Smooth muscle cell (in vitro differentiated cells): ENCODE results near the gene CYTL1. TPM values are rescaled to one million over a fixed set of nuclear protein-coding genes. Genes with fewer than 3 reads are reported as not detected.
"Not testable (repeated sequence)": the region's sequence is repeated elsewhere in the genome, so short reads cannot be mapped to it uniquely, and the experiment has no call there.

ENCODE experiments used
- DNase-seq: peaks from one replicate; lab custom pipeline; 2025; ENCODE audit not compliant: unreplicated experiment; lab: John Stamatoyannopoulos, UW
- H2AFZ ChIP-seq: fragments of 200-600 bp; sonication (generic); 2 replicates; pipeline ENCODE4 v1.6.0; 2016; ENCODE audit warnings: antibody characterized with exemption, low read depth, mild to moderate bottlenecking
- H3F3A ChIP-seq: fragments of 200-600 bp; sonication (generic); 2 replicates; pipeline ENCODE4 v1.6.0; 2017; ENCODE audit warnings: antibody characterized with exemption, low read depth
- H3K27ac ChIP-seq: fragments of 200-600 bp; sonication (generic); 2 replicates; pipeline ENCODE4 v1.5.1; 2016; ENCODE audit warnings: low read depth, mild to moderate bottlenecking
- H3K27me3 ChIP-seq: fragments of 200-600 bp; sonication (generic); 2 replicates; pipeline ENCODE4 v1.6.1; 2016; ENCODE audit warnings: low read depth, mild to moderate bottlenecking
- H3K36me3 ChIP-seq: fragments of 200-600 bp; sonication (generic); 2 replicates; pipeline ENCODE4 v1.5.1; 2016; ENCODE audit warnings: low read depth
- H3K4me1 ChIP-seq: fragments of 200-600 bp; sonication (generic); 2 replicates; pipeline ENCODE4 v1.5.1; 2016; ENCODE audit warnings: low read depth
- H3K4me2 ChIP-seq: fragments of 200-600 bp; sonication (generic); 2 replicates; pipeline ENCODE4 v1.6.0; 2016; ENCODE audit warnings: mild to moderate bottlenecking
- H3K4me3 ChIP-seq: fragments of 200-600 bp; sonication (generic); 2 replicates; pipeline ENCODE4 v1.5.1; 2016; ENCODE audit warnings: mild to moderate bottlenecking
- H3K79me2 ChIP-seq: fragments of 200-600 bp; sonication (generic); 2 replicates; pipeline ENCODE4 v1.6.0; 2016; ENCODE audit warnings: low read depth, mild to moderate bottlenecking
- H3K9ac ChIP-seq: fragments of 200-600 bp; sonication (generic); 2 replicates; pipeline ENCODE4 v1.6.0; 2016; ENCODE audit warnings: low read depth
- H3K9me3 ChIP-seq: fragments of 200-600 bp; sonication (generic); replicated peaks from 2 replicates; pipeline ENCODE4 v1.5.1; 2016; ENCODE audit warnings: low read depth
- H4K20me1 ChIP-seq: fragments of 200-600 bp; sonication (generic); 2 replicates; pipeline ENCODE4 v1.6.0; 2016; ENCODE audit warnings: low read depth
- WGBS: methylation state at CpG from one replicate; pipeline ENCODE4 v1.1.7; 2016; ENCODE audit warnings: low lambda C conversion rate; 5-methylcytosine and 5-hydroxymethylcytosine counted together
- polyA plus RNA-seq: library from polyadenylated mRNA; unstranded; fragments of >200 nt; fragmentation: Nextera tagmentation; extraction: Ambion mirVana; gene quantifications from 2 replicates; pipeline ENCODE4 v1.2.1, GENCODE V29; 2016
- total RNA-seq: library from RNA; depleted of rRNA; stranded (reverse); fragments of >200 nt; gene quantifications from 2 replicates; pipeline ENCODE4 v1.2.3, GENCODE V29; 2014
- TF ChIP-seq, protein P1 (sequence below): fragments of 200-600 bp; sonication (generic); IDR thresholded peaks from 2 replicates; pipeline ENCODE4 v1.5.1; 2017; ENCODE audit warnings: borderline replicate concordance, mild to moderate bottlenecking, antibody characterized with exemption; ENCODE audit not compliant: insufficient read depth, poor library complexity, severe bottlenecking

CYTL1 gene
- total and polyA plus RNA-seq, 2 experiments from 2014 or later: 24.5 to 31.0 TPM

DNA sequence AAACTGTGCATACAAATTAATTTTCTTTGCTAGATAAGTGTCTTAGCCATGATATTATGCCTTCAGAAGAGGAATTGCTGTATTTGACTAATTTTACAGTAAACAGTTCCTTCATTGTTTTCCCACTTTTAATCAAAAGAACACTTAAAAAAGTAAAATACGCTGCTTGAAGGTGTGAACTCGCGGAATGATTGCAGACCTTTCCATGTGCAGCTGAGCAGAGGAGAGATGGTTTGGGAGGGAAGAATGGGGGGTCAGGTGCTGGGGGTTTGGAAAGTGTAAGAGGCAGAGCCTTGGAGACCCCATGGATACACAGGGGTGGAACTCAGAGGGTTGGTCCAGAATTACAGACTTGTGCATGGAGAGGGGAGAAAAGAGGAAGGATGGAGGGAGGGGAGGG is 15.3 kb downstream of the CYTL1 start:
- Histone ChIP-seq H3F3A (no peaks in the 10 kb centered on the region), H3K9ac (no peak overlapping the region), H3K4me2 (no peak overlapping the region), H3K27ac (no peak overlapping the region), H4K20me1 (no peaks in the 10 kb centered on the region), H3K4me1 (no peaks in the 10 kb centered on the region), H3K9me3 (no peaks in the 10 kb centered on the region), H3K36me3 (no peaks in the 10 kb centered on the region), H2AFZ (no peak overlapping the region), H3K27me3 (peaks cover 23% of the 10 kb centered on the region), H3K79me2 (no peaks in the 10 kb centered on the region), H3K4me3 (no peak overlapping the region)
- no peak for DNase-seq
- WGBS: 98% methylated on average over 3 of the region's 3 CpGs
- TF ChIP-seq, protein P1, sequence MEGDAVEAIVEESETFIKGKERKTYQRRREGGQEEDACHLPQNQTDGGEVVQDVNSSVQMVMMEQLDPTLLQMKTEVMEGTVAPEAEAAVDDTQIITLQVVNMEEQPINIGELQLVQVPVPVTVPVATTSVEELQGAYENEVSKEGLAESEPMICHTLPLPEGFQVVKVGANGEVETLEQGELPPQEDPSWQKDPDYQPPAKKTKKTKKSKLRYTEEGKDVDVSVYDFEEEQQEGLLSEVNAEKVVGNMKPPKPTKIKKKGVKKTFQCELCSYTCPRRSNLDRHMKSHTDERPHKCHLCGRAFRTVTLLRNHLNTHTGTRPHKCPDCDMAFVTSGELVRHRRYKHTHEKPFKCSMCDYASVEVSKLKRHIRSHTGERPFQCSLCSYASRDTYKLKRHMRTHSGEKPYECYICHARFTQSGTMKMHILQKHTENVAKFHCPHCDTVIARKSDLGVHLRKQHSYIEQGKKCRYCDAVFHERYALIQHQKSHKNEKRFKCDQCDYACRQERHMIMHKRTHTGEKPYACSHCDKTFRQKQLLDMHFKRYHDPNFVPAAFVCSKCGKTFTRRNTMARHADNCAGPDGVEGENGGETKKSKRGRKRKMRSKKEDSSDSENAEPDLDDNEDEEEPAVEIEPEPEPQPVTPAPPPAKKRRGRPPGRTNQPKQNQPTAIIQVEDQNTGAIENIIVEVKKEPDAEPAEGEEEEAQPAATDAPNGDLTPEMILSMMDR: no peak

DNA sequence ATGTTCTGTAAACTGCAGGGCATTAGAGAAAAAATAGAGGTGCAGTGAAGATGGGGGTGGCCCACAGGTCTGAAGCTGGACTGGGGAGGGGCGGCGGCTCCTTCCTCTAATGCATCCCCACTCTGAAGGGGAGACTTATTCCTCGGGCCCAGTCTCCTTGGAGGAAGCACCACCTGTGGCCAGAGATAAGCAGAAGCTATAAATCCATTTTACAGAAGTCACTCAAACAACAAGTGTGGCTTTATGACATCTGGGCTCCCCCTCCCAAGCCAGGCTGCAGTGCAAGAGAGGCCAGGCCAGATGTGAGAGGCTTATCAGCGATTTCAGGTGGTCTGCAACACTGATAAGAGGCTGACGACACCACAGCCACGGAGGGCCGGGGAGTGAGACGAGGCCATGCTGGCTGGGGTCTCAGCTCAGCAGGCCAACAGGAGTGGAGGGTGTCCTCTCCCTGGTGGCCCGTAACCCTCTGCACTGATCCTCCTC is 15.8 kb downstream of the CYTL1 start:
- H3K79me2 ChIP-seq: no peaks in the 10 kb centered on the region
- no peaks in the 10 kb centered on the region for H4K20me1 ChIP-seq
- no peak overlapping the region for H3K27ac ChIP-seq
- H3K4me3 ChIP-seq: no peak overlapping the region
- DNase-seq: no peak
- no peaks in the 10 kb centered on the region for H3F3A ChIP-seq
- H3K9me3 ChIP-seq: no peaks in the 10 kb centered on the region
- no peak overlapping the region for H2AFZ ChIP-seq
- TF ChIP-seq, protein P1: no peak
- H3K36me3 ChIP-seq: no peaks in the 10 kb centered on the region
- WGBS: 77% methylated on average over 9 of the region's 9 CpGs
- H3K4me2 ChIP-seq: no peak overlapping the region
- H3K27me3 ChIP-seq: peaks cover 23% of the 10 kb centered on the region
- H3K4me1 ChIP-seq: no peaks in the 10 kb centered on the region
- H3K9ac ChIP-seq: no peak overlapping the region

DNA sequence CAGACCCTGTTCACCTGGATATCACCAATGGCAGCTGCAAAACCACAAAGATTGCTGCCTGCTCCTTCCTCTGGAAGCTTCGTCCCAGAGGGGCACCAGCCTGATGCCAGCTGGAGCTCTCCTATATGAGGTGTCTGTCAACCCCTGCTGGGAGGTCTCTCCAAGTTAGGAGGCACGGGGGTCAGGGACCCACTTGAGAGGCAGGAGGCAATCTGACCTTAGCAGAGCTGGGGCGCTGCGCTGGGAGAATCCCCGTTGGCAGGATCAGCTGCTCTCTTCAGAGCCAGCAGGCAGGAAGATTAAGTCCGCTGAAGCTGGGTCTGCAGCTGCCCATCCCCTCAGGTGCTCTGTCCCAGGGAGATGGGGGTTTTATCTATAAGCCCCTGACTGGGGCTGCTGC is 17.6 kb downstream of the CYTL1 start:
- H3K9ac ChIP-seq, H2AFZ ChIP-seq, H3K36me3 ChIP-seq, H3K4me2 ChIP-seq, H3K79me2 ChIP-seq, H4K20me1 ChIP-seq, H3K4me3 ChIP-seq, DNase-seq, H3K9me3 ChIP-seq, H3F3A ChIP-seq, H3K4me1 ChIP-seq, H3K27ac ChIP-seq: not testable (repeated sequence)
- WGBS: 88% methylated on average over 6 of the region's 6 CpGs
- peaks cover 27% of the 10 kb centered on the region for H3K27me3 ChIP-seq

DNA sequence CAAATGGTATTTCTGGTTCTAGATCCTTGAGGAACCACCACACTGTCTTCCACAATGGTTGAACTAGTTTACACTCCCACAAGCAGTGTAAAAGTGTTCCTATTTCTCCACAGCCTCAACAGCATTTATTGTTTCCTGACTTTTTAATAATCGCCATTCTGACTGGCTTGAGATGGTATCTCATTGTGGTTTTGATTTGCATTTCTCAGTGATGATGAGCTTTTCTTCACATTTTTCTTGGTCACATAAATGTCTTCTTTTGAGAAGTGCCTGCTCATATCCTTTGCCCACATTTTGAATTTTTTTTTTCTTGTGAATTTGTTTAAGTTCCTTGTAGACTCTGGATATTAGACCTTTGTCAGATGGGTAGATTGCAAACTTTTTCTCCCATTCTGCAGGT is 22.3 kb downstream of the CYTL1 start:
- not testable (repeated sequence) for H3K79me2 ChIP-seq, H3K27ac ChIP-seq, H2AFZ ChIP-seq, H3K9ac ChIP-seq, H4K20me1 ChIP-seq, H3F3A ChIP-seq, H3K4me1 ChIP-seq, H3K9me3 ChIP-seq, H3K4me3 ChIP-seq, DNase-seq, H3K4me2 ChIP-seq, H3K36me3 ChIP-seq
- WGBS: 58% methylated on average over 1 of the region's 1 CpG
- peaks cover 23% of the 10 kb centered on the region for H3K27me3 ChIP-seq

DNA sequence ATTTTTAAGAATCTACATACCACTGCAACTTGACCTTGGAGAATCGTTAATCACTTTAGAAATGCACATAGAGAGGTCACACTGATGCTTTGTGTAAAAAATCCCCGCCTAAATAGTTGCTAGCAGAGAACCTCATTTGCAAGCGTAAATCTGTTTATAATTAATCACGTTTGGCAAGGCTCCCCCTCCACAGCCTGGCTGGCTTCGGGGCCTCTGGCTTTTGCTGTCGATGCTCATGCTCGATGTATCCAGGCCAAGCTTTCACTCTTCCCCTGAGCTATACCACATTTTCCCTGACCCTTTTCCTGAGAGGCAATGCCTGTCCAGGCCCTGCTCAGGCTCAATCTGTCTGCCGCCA is 23.4 kb downstream of the CYTL1 start:
- 72% methylated on average over 8 of the region's 8 CpGs for WGBS
- no peak for DNase-seq

More for the DNA sequence above, 23.4 kb downstream of the CYTL1 start:
- Histone ChIP-seq H3K36me3 (no peaks in the 10 kb centered on the region), H3K27me3 (peaks cover 17% of the 10 kb centered on the region), H3K79me2 (no peaks in the 10 kb centered on the region), H3K4me2 (no peak overlapping the region), H3K9ac (no peak overlapping the region), H2AFZ (no peak overlapping the region), H3K4me3 (no peak overlapping the region), H3K4me1 (no peaks in the 10 kb centered on the region), H3K9me3 (no peaks in the 10 kb centered on the region), H4K20me1 (no peaks in the 10 kb centered on the region), H3K27ac (no peak overlapping the region), H3F3A (peaks cover 8% of the 10 kb centered on the region)
- TF ChIP-seq, protein P1: no peak
